ENCODE data around the gene TEX14. TPM values are rescaled to one million over a fixed set of nuclear protein-coding genes. Genes with fewer than 3 reads are reported as not detected.

The TEX14 gene
- total and polyA plus RNA-seq, 2 donors (not counting 3 experiments of a cell fraction or from before 2014, with no cell fraction given): 0.10 TPM; not detected in 1

GRCh38 chr17:58664302-58664701, 27.5 kb downstream of the TEX14 start:
- CTCF ChIA-PET: interaction anchor here (1.1 kb wide), 1 partner anchor 47 kb away, joined by 3 read pairs; no protein-coding TSS in a partner anchor
- Histone ChIP-seq H3K79me2 (ENCODE audit: control insufficient read depth, insufficient read depth, low read length) (no peaks in the 10 kb centered on the region), H2AFZ (ENCODE audit: low read depth, low read length) (no peak overlapping the region), H3K9me3 (replicated peaks; ENCODE audit: control insufficient read depth, insufficient read depth, low read length) (no peaks in the 10 kb centered on the region), H3K27me3 (ENCODE audit: control insufficient read depth in 2 of 2, insufficient read depth in 2 of 2, low read length in 2 of 2) (no peaks in the 10 kb centered on the region), H3K27ac (ENCODE audit: insufficient read depth, low read depth, low read length) (no peak overlapping the region), H3K36me3 (ENCODE audit: control insufficient read depth in 2 of 2, extremely low read depth in 1 of 2, insufficient read depth in 2 of 2, low read length in 2 of 2) (no peaks in the 10 kb centered on the region), H3K4me2 (ENCODE audit: insufficient read depth, low read length) (no peak overlapping the region), H3K9ac (replicated peaks; ENCODE audit: extremely low read depth, insufficient read depth, low read length) (no peak overlapping the region), H3K4me3 (replicated peaks in 1 of 3; ENCODE audit: insufficient read depth in 1 of 3, low read depth in 1 of 3, low read length in 3 of 3) (no peak overlapping the region), H3K4me1 (ENCODE audit: control insufficient read depth, extremely low read depth, insufficient read depth, low read length) (peaks cover 8% of the 10 kb centered on the region), H3K9me1 (replicated peaks; ENCODE audit: control insufficient read depth, extremely low read depth, insufficient read depth, low read length) (no peaks in the 10 kb centered on the region), H4K20me1 (replicated peaks; ENCODE audit: control insufficient read depth, extremely low read depth, insufficient read depth, low read length) (no peaks in the 10 kb centered on the region)
- dilution Hi-C loops (cut with MboI; ENCODE audit: extremely low pct_ligation_motif_present, low sequenced_read_pairs) (no loop called here), intact Hi-C loops (cut with micrococcal nuclease) (no loop called here)
- no peak for DNase-seq (ENCODE audit: low read depth, low spot score)
- BruUV-seq (replicated peaks): no TSS peak
- no peak for FAIRE-seq
- POLR2A ChIA-PET: interaction anchor here (1.0 kb wide), 1 partner anchor 33 kb away, joined by 4 read pairs; no protein-coding TSS in a partner anchor
- TF ChIP-seq FOS (IDR thresholded peaks at IDR 0.05; ENCODE audit: borderline replicate concordance, insufficient read depth, low read length) (no peak), POLR2A (IDR thresholded peaks at IDR 0.05; ENCODE audit: low read depth, low read length) (no peak), JUN (IDR thresholded peaks at IDR 0.05; ENCODE audit: borderline replicate concordance, insufficient read depth, insufficient read length, low read depth) (no peak), MYC (IDR thresholded peaks at IDR 0.05; ENCODE audit: low read depth, low read length) (no peak), GATA2 (IDR thresholded peaks at IDR 0.05; ENCODE audit: insufficient read depth, insufficient read length, low read depth, low read length) (no peak), EZH2 (IDR thresholded peaks at IDR 0.05; ENCODE audit: borderline replicate concordance, low read depth, low read length, severe bottlenecking) (no peak), POLR2AphosphoS5 (IDR thresholded peaks at IDR 0.05; ENCODE audit: insufficient read depth, low read depth, low read length) (no peak), CTCF (IDR thresholded peaks at IDR 0.05; ENCODE audit: extremely low read depth in 1 of 2, insufficient read depth in 1 of 2, low read depth in 1 of 2, low read length in 2 of 2) (no peak), MAX (IDR thresholded peaks at IDR 0.05; ENCODE audit: insufficient read depth, insufficient read length) (no peak)

Data from endothelial cell of umbilical vein (primary cell).